Keratinocyte (primary cell): ENCODE measurements around the gene MED29. TPM values are rescaled to one million over a fixed set of nuclear protein-coding genes. Genes with fewer than 3 reads are reported as not detected.

ENCODE experiments used
- DNase-seq: peaks from one replicate; pipeline ENCODE4 v3.0.0-alpha.2; 2011; ENCODE audit warnings: low read depth, missing footprints, low spot score
- FAIRE-seq: peaks from 2 replicates; lab custom pipeline; 2011; peaks lifted over from hg19 to GRCh38; lab: Jason Lieb, UNC
- H2AFZ ChIP-seq: 2 replicates; pipeline ENCODE4 v1.6.0; 2012; ENCODE audit warnings: low read length, control low read depth, inconsistent platforms; ENCODE audit not compliant: control insufficient read depth
- H3K27ac ChIP-seq: 2 replicates; pipeline ENCODE4 v1.5.1; 2011; ENCODE audit warnings: low read length; ENCODE audit not compliant: control insufficient read depth, insufficient read depth
- H3K27me3 ChIP-seq: 3 replicates; pipeline ENCODE4 v1.6.0; 2011; ENCODE audit warnings: low read length; ENCODE audit not compliant: control insufficient read depth, insufficient read depth; ENCODE audit errors: extremely low read depth
- H3K36me3 ChIP-seq, 2 experiments: 2 replicates in 1 of 2; 3 replicates in 1 of 2; pipeline ENCODE4 v1.5.1; 2011; ENCODE audit warnings: low read length in 2 of 2, mild to moderate bottlenecking in 1 of 2; ENCODE audit not compliant: control insufficient read depth in 2 of 2, insufficient read depth in 2 of 2; ENCODE audit errors: extremely low read depth in 1 of 2
- H3K4me1 ChIP-seq: 3 replicates; pipeline ENCODE4 v1.5.1; 2011; ENCODE audit warnings: low read length; ENCODE audit not compliant: control insufficient read depth, insufficient read depth; ENCODE audit errors: extremely low read depth
- H3K4me2 ChIP-seq: 3 replicates; pipeline ENCODE4 v1.6.0; 2011; ENCODE audit warnings: low read depth, low read length; ENCODE audit not compliant: control insufficient read depth, insufficient read depth; ENCODE audit errors: extremely low read depth
- H3K4me3 ChIP-seq, 3 experiments: fragments of 200-600 bp in 1 of 3; sonication (generic) in 1 of 3; 2 replicates in 2 of 3; 3 replicates in 1 of 3; pipeline ENCODE4 v1.5.1; 2011 to 2016; ENCODE audit warnings: low read length in 3 of 3, mild to moderate bottlenecking in 3 of 3, control low read depth in 2 of 3, inconsistent platforms in 1 of 3, low read depth in 1 of 3, mixed read lengths in 1 of 3, mixed run types in 1 of 3, moderate library complexity in 1 of 3; ENCODE audit not compliant: control insufficient read depth in 2 of 3, insufficient read depth in 2 of 3; ENCODE audit errors: extremely low read depth in 1 of 3
- H3K79me2 ChIP-seq: 2 replicates; pipeline ENCODE4 v1.6.0; 2012; ENCODE audit warnings: low read length; ENCODE audit not compliant: control insufficient read depth, insufficient read depth
- H3K9ac ChIP-seq: 3 replicates; pipeline ENCODE4 v1.6.0; 2011; ENCODE audit warnings: low read length; ENCODE audit not compliant: control insufficient read depth, insufficient read depth; ENCODE audit errors: extremely low read depth
- H3K9me1 ChIP-seq: 3 replicates; pipeline ENCODE4 v1.6.0; 2011; ENCODE audit warnings: low read length; ENCODE audit not compliant: control insufficient read depth, insufficient read depth; ENCODE audit errors: extremely low read depth
- H3K9me3 ChIP-seq: 2 replicates; pipeline ENCODE4 v1.5.1; 2012; ENCODE audit warnings: low read depth, low read length; ENCODE audit not compliant: control insufficient read depth
- H4K20me1 ChIP-seq: 3 replicates; pipeline ENCODE4 v1.6.0; 2011; ENCODE audit warnings: low read length; ENCODE audit not compliant: control insufficient read depth, insufficient read depth; ENCODE audit errors: extremely low read depth
- CTCF ChIP-seq, 3 experiments: IDR thresholded peaks in 1 of 3; conservative IDR thresholded peaks in 1 of 3; optimal IDR thresholded peaks in 1 of 3; 2 replicates in 2 of 3; 3 replicates in 1 of 3; pipeline versions ENCODE3 to v1.5.1; 2011; ENCODE audit warnings: low read length in 3 of 3, mild to moderate bottlenecking in 3 of 3, moderate library complexity in 2 of 3, control low read depth in 1 of 3, inconsistent platforms in 1 of 3; ENCODE audit not compliant: insufficient read depth in 2 of 3; ENCODE audit errors: extremely low read depth in 1 of 3
- EZH2 ChIP-seq: IDR thresholded peaks from one replicate; pipeline ENCODE4 v1.6.1; 2012; ENCODE audit warnings: inconsistent platforms, mild to moderate bottlenecking, low read length, moderate library complexity
- dilution Hi-C: fragments of 300-500 bp; cut with MboI; formaldehyde crosslinking; loops from one replicate; pipeline ENCODE4 v1.7.0; 2020; ENCODE audit warnings: low sequenced_read_pairs; ENCODE audit not compliant: extremely low pct_ligation_motif_present
- polyA plus RNA-seq, 5 experiments: library from polyadenylated mRNA; depleted of rRNA in 3 of 5; stranded (reverse) in 3 of 5; stranded (forward) in 1 of 5; unstranded in 1 of 5; fragments of >200 nt; gene quantifications; 1 replicate in 1 of 5; 2 replicates in 3 of 5; 3 replicates in 1 of 5; pipeline versions ENCODE4 v1.2.1 to v1.2.3, GENCODE V29; 2011 to 2012; ENCODE audit warnings: missing spikeins in 2 of 5, low read depth in 1 of 5, low replicate concordance in 1 of 5

Gene MED29
- polyA plus RNA-seq, 1 donor (not counting 4 experiments of a cell fraction or from before 2014, with no cell fraction given) = 14.7 TPM

GRCh38 chr19:39445196-39446111 lies 54.3 kb downstream of the MED29 start, which contains the start of gene SUPT5H:
Gene SUPT5H, plus strand, starts transcription at chr19:39445582. Its CDS starts 309 bp downstream, at chr19:39445891.
- DNase-seq (peak; percentile 91), FAIRE-seq (peak; percentile 84)
- TF ChIP-seq CTCF (optimal IDR thresholded peaks at IDR 0.05 in 1 of 3, IDR thresholded peaks at IDR 0.05 in 1 of 3, conservative IDR thresholded peaks at IDR 0.05 in 1 of 3; ENCODE audit: extremely low read depth in 1 of 3, insufficient read depth in 2 of 3, low read length in 3 of 3) = no peak
- TF ChIP-seq EZH2 = no peak
- H4K20me1 ChIP-seq = peaks cover 11% of the 10 kb centered on the region
- no peaks in the 10 kb centered on the region for H3K27me3 ChIP-seq
- H3K4me2 ChIP-seq = peak within 1 kb of the TSS; percentile 82
- peaks cover 2% of the 10 kb centered on the region for H3K9me1 ChIP-seq
- H3K4me1 ChIP-seq = peaks cover 23% of the 10 kb centered on the region
- H3K36me3 ChIP-seq = peaks cover 2 to 5% of the 10 kb centered on the region in 2 experiments
- peak within 1 kb of the TSS; percentile 97 for H3K27ac ChIP-seq
- H3K9me3 ChIP-seq = no peaks in the 10 kb centered on the region
- dilution Hi-C loops = no loop called here
- peak within 1 kb of the TSS; percentile 99 for H3K9ac ChIP-seq
- peaks cover 57% of the 10 kb centered on the region for H3K79me2 ChIP-seq
- peak within 1 kb of the TSS; percentile 90 for H2AFZ ChIP-seq
- H3K4me3 ChIP-seq = peak within 1 kb of the TSS; percentile 91 to 98 (median 95)

- FAIRE-seq (no peak), DNase-seq (no peak)
- Histone ChIP-seq H3K4me1 (peaks cover 23% of the 10 kb centered on the region), H3K79me2 (peaks cover 68% of the 10 kb centered on the region), H3K4me3 (peak overlapping the region; percentile 91 to 98 (median 95)), H3K9me1 (peaks cover 2% of the 10 kb centered on the region), H3K4me2 (peak overlapping the region; percentile 76), H3K9me3 (no peaks in the 10 kb centered on the region), H3K36me3 (peaks cover 4 to 7% of the 10 kb centered on the region in 2 experiments), H2AFZ (no peak overlapping the region), H3K9ac (peak overlapping the region; percentile 99), H4K20me1 (peaks cover 14% of the 10 kb centered on the region), H3K27ac (peak overlapping the region; percentile 97), H3K27me3 (no peaks in the 10 kb centered on the region)
- TF ChIP-seq CTCF (optimal IDR thresholded peaks at IDR 0.05 in 1 of 3, IDR thresholded peaks at IDR 0.05 in 1 of 3, conservative IDR thresholded peaks at IDR 0.05 in 1 of 3; ENCODE audit: extremely low read depth in 1 of 3, insufficient read depth in 2 of 3, low read length in 3 of 3) (no peak), EZH2 (no peak)
- dilution Hi-C loops = no loop called here
These were observed 55.3 kb downstream of the MED29 start for GRCh38 chr19:39446365-39447084.
